NCI-H1048 (cell line): Measurements from ENCODE around the gene MEGF6.

ENCODE experiments used
- DNase-seq: peaks from one replicate; lab custom pipeline; 2025; lab: John Stamatoyannopoulos, UW

The MEGF6 gene

DNA sequence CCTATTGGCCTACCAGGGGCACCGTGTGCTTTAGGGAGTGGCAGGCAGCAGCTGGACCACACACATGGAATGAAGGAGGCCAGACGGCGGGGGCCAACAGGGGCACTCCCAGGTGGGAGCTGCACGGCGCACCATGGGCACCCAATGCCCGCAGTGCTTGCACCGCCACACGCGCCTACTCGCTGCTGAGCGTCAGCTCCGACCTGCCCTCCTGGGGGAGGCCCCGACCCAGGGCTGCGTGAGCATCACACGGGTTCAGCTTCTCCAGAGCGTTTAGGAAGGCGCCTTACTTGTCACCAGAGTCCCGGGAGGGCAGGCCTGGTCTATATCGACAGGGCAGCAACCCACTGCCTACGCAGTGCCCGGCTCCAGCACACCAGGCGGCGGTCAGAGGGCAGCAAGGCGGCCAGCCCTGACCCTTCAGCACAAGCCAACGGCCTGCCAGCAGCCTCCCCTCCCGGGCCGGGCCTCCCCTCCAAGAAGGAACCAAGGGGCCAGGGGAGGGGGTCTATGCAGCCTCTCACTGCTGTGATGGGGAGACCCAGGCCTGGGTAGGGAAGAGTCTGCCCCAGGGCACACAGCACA is 91.9 kb downstream of the MEGF6 start:
- no peak for DNase-seq

DNA sequence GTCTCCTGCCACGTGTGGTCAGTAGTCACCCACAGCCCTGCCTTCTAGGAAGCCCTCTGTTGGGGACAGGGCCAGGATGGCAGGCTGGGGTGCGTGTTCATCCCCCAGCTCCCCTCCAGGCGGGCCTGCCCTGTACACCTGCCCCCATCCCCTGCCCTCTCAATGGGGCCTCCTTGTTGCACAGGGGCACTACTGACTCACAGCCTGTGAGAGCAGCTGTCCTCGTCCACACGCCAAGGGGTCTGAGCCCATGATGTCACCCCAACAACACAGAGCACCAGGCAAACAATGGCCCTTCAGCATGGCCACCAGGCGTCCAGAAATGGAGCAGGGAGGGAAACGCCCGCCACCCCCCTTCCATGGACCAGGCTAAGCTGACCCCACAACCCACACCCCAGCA is 92.6 kb downstream of the MEGF6 start:
- no peak for DNase-seq

DNA sequence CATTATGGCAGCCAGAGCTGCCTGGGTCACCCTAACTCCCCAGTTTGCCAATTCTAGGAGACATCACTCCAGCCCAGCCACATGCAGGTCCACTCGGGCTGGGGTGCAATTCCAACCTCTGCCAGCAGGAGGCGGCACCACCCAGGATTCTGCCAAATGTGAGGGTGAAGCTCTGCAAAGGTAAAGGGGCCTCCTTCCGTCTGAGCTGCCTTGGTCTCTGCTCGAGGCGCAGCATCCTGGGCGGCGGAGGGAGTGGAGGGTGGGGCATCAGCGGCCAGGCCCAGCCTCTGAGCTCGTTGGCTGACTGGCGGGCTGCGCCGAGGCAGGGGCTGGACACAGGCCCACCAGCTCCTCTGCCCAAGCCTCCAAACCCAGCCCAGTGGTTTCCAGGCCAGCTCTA is 93.1 kb downstream of the MEGF6 start:
- DNase-seq = no peak

DNA sequence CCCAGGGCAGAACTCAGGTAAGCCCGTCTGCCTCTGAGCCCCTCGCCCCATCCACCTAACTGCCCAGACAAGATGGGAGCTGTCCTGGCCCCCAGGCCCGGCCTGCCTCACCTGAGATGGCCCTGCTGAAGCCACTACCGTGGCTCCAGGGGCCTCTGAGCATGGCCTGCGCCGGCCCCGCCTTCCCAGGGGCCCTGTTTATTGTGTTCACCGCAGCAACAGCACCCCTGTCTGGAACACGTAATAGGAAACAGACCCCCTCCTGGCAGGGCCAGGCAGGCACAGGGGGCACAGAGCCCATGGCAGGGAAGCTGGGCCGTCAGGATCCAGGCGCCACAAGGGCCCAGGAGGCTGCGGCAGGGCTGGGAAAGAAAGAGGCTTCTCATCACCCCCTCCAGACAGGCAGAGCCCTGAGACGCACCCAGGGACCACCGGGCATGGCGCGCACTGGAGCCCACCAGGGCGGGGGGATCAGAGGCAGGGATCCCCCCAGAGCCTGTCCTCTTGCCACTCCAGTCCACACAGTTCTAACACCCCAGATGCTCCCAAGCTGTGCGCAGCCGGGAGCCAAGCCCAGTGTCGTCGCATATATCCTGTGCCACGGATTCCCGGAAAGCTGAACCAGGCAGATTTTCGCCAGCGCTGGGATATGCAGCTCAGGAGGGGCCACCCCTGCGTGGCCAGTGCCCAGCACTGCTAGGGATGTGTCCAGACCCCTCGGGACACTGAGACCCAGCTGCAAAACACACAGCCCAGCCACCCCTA is 94.2 kb downstream of the MEGF6 start:
- no peak for DNase-seq

DNA sequence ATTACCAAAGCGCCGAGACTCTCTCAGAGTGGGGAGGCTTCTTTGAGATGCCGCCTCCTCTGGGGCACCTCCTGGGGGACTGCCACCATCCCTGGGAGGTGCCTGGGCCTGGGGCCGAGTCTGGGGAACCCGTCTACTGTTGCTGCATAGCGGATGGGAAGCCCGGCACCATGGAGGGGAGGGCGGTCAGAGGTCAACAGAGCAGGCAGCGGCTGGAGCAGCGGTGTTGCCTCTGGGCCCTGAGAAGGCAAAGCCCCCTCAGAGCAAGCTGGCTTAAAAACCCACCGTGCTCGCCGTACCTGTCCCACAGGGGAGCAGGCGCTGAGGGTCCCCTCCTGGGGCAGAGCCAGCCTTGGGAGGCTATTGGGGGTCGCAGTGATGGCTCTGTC is 94.8 kb downstream of the MEGF6 start:
- DNase-seq = no peak

DNA sequence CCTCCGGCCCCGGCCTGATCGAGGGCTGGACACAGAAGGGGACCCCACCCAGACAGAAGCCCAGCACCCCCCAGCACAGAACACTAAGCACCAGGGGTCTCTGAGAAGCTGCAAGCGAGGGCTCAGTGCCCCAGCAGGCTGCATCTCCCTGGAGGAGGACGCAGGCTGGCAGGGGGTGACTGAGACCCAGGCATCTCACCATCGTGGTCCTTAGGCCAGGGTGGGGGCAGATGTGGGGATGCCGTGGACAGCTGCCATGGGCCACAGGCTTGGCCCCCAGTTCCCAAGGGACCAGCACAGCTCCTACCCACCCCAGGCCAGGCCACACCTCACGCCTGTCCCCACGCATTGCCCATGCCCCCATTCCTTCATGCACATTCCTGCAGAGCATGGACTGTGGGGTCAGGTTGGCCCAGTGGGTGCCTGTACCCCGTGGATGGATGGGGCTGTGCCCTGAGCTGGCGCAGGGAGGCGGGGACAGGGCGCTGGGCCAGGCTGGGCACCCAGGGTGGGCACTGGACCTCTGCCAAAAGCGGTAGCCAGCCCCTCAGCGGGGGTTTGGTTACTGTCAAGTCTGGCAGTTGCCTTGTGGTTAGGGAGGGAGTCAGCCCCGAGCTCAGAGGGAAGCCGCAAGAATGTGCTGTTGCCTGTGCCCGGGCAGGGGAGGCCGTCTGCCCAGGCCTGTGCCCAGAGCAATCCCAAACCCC is 95.4 kb downstream of the MEGF6 start:
- DNase-seq = no peak

DNA sequence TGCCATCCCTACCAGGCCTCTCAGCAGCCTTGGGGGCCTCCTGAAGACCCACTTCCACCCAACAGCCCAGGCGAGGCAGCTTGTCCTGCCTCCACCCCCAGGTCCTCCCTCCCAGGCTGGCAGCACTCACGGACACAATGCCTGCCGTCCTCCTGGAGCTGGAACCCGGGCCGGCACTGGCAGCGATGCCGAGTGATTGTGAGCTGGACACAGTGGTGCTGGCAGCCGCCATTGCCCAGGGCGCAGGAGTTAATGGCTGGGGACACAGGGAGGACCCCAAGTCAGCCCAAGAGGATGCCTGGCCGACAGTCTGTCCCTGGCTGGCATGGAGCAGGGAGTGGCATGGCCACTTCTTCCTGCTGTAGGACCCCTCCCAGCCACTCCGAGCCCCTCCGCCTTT is 96.0 kb downstream of the MEGF6 start:
- no peak for DNase-seq

DNA sequence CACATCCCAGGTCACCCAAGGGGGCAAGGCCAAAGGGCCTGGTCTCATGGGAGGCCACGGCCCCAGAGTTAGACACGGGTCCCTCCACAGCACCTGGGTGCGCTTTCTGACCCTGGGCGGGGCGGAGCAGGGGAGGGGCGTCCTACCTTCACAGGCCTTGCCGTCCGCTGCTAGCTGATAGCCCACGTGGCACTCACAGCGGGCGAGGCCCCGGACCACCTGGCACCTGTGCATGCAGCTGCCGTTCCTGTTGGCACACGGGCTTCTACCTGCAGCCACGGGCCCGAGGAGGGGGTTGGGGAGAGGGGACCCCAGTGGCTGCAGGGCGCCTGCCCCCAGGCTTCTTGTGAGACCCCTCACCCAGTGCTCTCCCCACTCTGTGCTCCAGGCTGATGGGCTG is 96.9 kb downstream of the MEGF6 start:
- DNase-seq = no peak

DNA sequence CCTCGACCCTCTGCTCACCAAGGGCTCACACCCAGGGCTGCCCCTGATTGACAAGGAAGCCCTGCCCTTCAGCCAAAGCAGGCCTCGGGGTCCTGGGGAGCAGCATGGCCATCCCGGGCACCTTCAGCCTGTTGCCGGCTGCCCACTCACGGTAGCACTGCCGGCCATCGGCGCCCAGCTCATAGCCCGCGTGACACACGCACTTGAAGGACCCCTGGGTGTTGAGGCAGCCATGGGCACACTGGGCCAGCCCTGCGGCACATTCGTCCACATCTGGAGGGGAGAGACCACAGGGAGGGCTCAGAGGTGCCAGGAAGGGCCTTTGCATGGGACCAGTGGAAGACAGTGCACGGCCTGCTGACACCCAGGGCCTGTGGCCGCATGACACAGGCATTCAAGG is 99.5 kb downstream of the MEGF6 start:
- DNase-seq = no peak

DNA sequence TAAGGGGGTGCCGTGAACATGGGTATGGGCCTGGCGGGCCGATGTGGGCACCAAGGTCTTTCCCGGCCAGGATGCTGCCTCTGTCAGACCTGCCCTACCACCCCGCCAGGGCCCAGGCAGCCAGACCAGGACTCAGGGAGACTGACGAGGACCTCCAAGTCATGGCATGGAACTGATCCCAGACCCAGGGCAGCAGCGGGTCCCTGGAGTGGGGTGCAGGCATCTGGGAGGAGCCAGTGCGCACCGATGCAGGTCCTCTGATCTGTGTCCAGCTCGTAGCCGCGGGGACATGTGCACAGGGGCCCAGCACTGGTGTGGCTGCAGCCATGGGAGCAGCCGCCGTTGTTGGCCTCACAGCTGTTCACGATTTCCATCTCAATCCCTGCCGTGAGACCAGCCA is 100.0 kb downstream of the MEGF6 start:
- no peak for DNase-seq

DNA sequence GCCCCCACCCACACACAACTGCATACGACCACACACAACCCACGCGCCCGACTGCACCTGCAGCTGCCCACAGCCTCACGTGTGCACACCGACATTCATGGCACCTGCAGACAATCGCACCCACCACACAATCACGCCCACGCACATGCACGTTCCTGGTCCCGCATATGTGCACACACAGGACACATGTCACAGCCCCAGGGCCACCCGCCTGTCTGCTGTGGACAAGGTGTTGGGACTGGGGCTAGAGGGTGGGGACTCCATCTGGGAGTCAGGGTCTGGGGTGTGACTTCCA is 100.4 kb downstream of the MEGF6 start:
- DNase-seq = no peak

DNA sequence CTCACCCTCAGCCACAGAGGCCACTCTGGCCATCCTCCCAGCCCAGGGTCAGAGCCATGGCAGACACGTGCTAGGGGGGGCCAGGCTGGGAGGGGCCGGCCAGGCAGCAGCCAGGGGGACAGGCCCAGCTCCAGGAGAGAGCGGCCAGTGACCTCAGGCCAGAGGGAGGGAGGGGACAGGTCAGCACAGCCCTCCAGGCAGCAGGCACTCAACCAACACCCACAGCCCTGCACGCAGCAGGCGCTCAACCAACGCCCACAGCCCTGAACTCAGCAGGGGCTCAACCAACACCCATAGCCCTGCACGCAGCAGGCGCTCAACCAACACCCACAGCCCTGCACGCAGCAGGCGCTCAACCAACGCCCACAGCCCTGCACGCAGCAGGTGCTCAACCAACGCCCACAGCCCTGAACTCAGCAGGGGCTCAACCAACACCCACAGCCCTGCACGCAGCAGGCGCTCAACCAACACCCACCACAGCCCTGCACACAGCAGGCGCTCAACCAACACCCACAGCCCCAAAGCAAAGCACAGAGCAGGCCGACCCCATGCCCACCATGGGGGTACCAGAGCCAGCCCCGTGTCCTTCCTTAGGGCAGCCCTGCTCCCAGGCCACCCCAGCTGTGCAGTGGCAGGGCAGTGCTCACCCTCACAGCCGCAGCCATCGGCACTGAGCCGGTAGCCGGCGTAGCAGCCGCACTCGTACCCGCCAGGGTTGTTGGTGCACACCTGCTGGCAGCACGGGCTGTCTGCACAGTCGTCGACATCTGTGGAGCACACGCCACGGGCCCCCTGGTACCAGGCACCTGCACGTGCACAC is 101.0 kb downstream of the MEGF6 start:
- DNase-seq = no peak

DNA sequence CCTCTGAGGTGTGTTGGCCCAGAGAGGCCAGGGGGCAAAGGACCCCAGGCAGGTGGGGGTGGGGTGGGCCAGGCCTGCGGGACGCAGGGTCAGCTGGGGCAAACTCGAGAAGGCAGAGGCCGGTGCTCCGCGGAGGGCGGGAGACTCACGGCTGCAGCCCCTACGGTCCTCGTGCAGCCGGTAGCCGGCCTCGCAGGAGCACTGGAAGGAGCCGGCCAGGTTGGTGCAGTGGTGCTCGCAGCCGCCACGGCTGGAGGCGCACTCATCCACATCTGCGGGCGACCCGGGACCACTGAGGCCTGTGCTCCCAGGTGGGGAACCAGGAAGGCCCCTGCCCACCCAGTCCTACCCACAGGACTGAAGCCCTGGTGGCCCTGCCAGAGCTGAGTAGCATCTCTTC is 101.6 kb downstream of the MEGF6 start:
- no peak for DNase-seq

DNA sequence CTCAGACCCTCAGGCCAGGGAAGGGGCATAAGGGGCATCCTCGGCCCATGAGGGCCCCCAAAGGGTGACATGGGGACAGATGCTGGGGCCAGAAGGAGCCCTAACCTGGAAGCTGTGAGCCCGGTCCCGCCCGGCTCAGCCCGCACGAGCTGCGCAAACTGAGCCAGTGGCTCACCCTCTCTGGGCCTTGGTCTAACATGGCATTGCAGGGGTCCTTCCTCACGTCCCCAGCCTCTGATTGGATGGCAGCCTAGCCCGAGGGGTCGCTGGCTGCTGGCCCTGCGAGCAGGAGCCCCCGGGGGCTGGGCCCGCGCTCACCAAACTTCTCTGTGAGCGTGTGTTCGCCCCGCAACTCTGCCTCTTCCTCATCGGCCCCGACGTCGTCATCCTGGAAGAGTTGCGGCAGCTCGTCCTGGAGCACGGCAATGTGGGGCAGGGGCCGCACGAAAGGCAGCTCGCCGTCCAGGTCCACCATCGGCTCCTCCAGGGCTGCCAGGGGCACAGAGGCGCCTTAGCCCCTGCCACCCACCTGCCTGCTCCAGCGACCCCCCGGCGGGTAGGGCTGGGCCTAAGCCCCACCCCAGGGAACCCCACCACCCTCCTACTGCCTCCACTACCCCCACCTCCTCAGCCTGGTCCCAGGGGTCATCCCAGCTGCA is 102.4 kb downstream of the MEGF6 start:
- no peak for DNase-seq

DNA sequence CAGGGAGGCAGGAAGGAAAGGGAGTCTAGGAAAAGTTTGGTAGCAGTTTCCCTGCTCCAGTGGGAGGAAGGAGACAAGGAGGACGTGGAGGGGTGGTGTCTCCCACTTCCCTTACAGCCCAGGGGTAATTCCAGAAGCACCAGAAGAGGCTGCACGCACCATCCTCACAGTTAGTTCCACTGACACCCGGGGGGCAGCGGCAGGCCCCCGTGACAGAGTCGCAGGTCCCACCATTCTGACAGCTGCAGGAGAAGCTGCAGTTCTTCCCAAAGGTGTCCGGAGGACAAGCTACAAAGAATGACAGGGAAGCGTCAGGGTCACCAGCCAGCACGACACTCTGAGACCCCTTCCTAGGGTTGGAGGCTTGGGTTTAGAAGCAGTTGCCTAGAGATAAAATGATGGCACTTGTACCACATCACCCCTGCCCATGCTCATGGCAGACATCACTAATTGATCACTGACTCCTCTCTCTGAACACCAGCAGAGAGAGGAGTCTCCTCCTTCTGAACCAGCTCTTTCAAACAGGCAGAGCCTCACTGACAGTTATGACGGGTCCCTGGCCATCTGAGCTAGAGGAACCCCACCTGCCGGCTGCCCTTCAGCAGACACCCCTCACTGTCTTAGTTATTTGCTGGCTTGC is 103.6 kb downstream of the MEGF6 start:
- DNase-seq = no peak

DNA sequence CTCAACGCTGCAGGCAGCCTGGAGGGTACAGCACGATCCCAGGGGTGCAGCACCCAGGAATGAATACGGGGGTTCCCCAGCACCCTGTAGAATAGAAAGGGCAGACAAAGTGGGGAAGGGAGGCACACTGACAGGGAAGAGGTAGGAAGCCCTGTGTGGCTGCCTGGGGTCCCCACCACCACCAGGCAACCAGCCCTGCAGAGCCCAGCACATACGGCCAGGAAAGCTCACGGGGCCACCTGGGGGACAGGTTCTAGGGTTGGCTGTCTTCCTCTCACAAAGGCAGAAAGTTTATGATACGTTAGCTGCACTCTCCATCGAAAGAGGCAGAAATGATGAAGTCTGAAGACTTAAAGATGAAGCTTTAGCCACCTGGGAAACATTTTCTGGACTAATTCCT is 104.4 kb downstream of the MEGF6 start:
- no peak for DNase-seq

DNA sequence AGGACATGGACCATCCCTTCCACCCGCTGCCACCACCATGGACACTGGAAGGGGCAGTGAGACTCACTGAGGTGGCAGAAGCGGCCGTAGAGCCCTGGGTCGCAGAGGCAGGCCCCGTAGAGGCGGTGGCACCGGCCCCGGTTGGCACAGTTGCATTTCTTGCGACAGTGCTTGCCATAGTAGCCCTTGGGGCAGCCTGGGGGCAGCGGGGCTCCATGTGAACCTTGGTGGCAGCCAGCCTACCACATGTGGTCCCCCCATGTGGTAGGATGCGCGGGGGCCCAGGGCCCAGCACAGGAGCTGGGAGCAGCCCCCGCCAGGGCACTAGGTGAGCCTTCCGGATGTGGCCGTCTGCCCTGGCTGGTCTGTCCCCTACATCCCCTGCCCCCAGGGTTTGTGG is 105.3 kb downstream of the MEGF6 start:
- no peak for DNase-seq

DNA sequence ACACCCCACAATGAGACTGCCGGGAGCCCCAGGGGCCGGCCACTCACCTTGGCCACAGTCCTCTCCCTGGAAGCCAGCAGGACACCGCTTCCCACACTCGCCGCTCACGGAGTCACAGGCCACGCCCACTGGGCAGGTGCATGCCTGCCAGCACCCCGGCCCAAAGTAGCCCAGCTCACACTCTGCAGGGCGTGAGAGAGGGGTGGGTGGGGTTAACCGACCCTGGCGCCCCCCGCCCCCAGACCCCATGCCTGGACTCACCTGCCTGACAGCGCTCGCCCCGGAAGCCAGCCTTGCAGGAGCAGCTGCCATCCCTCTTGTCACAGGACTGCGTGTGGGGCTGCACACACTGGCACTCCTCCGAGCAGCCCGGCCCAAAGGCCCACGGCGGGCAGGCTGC is 106.1 kb downstream of the MEGF6 start:
- DNase-seq = no peak

DNA sequence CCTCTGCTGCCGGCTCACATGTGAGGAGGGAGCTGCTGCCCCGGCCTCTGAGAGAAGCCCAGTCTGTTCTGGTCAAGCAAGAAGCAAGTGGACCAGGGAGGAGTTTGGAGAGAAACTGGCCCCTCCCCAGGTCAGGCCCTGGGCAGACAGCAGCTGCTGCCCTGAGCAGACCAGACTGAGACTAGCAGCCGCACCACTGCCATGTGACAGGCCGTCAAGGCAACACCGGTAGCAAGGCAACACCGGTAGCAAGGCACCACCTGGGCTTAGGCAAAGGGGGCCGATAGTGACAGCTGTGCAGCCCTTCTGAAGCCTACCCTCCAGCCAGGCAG is 106.5 kb downstream of the MEGF6 start:
- no peak for DNase-seq

DNA sequence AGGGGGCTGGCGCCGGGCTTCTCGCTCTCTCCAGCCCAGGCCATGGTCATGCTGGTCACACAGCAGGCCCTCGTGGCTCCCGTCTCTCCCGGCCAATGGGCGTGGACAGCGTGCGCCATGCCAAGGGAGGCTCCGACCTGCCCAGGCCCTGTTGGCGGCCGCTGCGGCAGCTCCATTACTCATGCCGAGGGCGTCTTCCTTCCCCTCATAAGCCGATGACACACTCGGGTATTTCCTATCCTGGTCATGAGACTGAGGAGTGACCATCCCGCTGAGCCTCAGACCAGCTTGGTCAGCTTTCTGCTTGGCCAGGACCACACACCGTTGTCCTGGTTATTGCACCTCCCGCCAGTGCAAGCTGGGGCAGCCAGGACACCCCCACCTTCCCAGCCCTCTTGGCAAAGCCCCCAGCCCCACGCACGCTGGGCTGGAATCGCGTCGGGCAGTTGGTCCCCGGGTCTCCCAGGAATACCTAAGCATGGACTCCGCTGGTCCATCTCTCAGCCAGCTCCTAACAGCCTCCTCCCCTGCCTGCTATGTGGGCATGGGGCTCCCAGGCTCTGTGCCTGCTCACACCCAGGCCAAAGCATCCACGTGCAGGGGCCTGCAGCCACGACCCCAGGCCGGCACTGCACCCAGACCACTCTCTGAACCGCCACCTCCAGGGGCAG is 107.0 kb downstream of the MEGF6 start:
- no peak for DNase-seq

DNA sequence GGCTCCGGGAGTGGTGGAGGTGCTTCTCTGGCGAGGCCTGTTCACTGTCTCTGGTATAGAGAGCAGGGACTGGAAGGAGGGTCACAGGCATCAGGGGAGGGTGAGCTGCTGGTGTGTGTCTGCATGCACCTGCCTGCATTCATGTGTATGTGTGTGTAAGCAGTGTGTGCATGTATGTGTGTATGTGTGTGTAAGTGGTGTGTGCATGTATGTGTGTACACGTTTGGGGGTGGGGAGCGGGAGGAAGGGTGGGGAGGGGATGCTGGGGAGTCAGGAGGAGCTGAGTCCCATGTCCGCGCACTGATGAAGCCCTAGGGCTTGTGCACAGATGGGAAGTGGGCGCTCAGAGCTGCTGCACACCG is 107.8 kb downstream of the MEGF6 start:
- DNase-seq = no peak
